ENCODE data around the gene GALK2. TPM values are rescaled to one million over a fixed set of nuclear protein-coding genes. Genes with fewer than 3 reads are reported as not detected.
"Not testable (repeated sequence)": the region's sequence is repeated elsewhere in the genome, so short reads cannot be mapped to it uniquely, and the experiment has no call there.

The GALK2 gene
- total RNA-seq, 2 donors from 2014 or later, result 28.5 to 52.3 TPM

DNA sequence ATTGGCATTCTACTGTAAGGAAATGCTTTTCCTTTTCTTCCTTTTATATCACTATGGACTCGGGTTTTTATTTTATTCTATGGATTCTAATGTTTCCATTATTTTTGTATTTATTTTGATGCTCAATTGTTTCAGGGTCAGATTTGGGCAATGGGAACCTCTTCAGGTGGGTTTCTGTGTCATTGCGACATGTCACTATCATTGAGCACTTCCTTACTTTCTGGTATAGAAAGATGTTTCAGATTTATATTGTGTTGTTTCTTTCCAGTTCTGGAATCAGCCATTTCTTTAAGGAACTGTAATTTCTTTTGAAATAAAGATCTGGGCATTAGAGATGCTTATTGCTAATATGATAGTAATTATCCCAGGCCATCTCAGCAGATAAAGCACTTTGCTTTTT is 21.8 kb downstream of the GALK2 start:
- Histone ChIP-seq H3K27ac (no peak overlapping the region), H3K36me3 (no peaks in the 10 kb centered on the region), H3K4me3 (no peak overlapping the region), H3K9me3 (no peaks in the 10 kb centered on the region), H3K27me3 (replicated peaks; ENCODE audit: insufficient read depth) (no peaks in the 10 kb centered on the region), H3K4me1 (replicated peaks) (peaks cover 4% of the 10 kb centered on the region)
- DNase-seq (ENCODE audit: low spot score), result no peak
- TF ChIP-seq, protein P1, sequence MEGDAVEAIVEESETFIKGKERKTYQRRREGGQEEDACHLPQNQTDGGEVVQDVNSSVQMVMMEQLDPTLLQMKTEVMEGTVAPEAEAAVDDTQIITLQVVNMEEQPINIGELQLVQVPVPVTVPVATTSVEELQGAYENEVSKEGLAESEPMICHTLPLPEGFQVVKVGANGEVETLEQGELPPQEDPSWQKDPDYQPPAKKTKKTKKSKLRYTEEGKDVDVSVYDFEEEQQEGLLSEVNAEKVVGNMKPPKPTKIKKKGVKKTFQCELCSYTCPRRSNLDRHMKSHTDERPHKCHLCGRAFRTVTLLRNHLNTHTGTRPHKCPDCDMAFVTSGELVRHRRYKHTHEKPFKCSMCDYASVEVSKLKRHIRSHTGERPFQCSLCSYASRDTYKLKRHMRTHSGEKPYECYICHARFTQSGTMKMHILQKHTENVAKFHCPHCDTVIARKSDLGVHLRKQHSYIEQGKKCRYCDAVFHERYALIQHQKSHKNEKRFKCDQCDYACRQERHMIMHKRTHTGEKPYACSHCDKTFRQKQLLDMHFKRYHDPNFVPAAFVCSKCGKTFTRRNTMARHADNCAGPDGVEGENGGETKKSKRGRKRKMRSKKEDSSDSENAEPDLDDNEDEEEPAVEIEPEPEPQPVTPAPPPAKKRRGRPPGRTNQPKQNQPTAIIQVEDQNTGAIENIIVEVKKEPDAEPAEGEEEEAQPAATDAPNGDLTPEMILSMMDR (IDR thresholded peaks at IDR 0.05), result no peak
- 91% methylated on average over 2 of the region's 2 CpGs for WGBS
- intact Hi-C loops (cut with DNase I), result no loop called here

DNA sequence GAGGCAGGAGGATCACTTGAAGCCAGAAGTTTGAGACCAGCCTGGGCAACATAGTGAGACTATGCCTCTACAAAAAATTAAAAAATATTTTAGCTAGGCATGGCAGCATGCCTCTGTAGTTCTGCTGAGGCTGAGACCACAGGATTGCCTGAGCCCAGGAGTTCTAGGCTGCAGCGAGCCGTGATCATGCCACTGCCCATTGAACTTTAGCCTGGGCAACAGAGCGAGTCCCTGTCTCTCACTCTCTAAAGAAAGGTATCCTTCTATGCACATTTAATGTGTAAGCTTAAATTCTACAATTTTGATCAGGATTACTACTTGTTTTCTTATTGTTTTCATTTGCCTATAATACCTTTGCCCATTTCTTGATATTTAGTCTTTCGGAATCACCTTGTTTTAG is 26.8 kb downstream of the GALK2 start:
- TF ChIP-seq POLR2AphosphoS5 (IDR thresholded peaks at IDR 0.05), result no peak
- TF ChIP-seq POLR2A (IDR thresholded peaks at IDR 0.05), result no peak
- TF ChIP-seq, protein P1 (IDR thresholded peaks at IDR 0.05), result no peak
- 97% methylated on average over 4 of the region's 4 CpGs for WGBS
- DNase-seq (ENCODE audit: low spot score), result no peak

DNA sequence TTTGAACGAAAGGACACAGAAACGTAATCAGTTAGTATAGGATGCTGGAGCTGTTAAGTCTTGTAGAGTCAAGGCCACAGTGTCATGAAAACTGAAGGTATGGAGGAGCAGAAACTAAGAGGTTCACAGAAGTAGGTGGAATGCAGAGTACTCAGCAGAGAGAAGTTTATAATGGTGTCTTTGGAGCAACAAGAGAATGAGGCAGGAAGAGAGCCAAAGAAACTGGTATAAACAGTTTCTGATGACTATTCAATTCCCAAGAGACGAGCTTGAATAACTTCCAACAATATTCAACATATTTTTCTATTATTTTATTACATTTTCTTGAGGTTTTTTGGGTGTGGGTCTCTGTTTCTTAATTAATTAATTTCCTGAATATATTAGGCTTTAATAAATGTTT is 29.6 kb downstream of the GALK2 start:
- TF ChIP-seq POLR2AphosphoS5 (IDR thresholded peaks at IDR 0.05) (no peak), POLR2A (IDR thresholded peaks at IDR 0.05) (no peak)
- TF ChIP-seq, protein P1 (IDR thresholded peaks at IDR 0.05), result no peak
- no peak for DNase-seq (ENCODE audit: low spot score)
- H3K4me1 ChIP-seq (replicated peaks), result no peaks in the 10 kb centered on the region
- intact Hi-C loops (cut with DNase I), result no loop called here
- no peak overlapping the region for H3K4me3 ChIP-seq
- WGBS, result 74% methylated on average over 3 of the region's 3 CpGs
- H3K36me3 ChIP-seq, result no peaks in the 10 kb centered on the region
- H3K27ac ChIP-seq, result no peak overlapping the region
- no peaks in the 10 kb centered on the region for H3K9me3 ChIP-seq
- no peaks in the 10 kb centered on the region for H3K27me3 ChIP-seq (replicated peaks; ENCODE audit: insufficient read depth)

More for the DNA sequence above, 26.8 kb downstream of the GALK2 start:
- H3K27me3 ChIP-seq (replicated peaks; ENCODE audit: insufficient read depth), result no peaks in the 10 kb centered on the region
- no peaks in the 10 kb centered on the region for H3K9me3 ChIP-seq
- no peaks in the 10 kb centered on the region for H3K36me3 ChIP-seq
- H3K4me3 ChIP-seq, result no peak overlapping the region
- intact Hi-C loops (cut with DNase I), result no loop called here
- H3K4me1 ChIP-seq (replicated peaks), result no peaks in the 10 kb centered on the region
- H3K27ac ChIP-seq, result no peak overlapping the region

DNA sequence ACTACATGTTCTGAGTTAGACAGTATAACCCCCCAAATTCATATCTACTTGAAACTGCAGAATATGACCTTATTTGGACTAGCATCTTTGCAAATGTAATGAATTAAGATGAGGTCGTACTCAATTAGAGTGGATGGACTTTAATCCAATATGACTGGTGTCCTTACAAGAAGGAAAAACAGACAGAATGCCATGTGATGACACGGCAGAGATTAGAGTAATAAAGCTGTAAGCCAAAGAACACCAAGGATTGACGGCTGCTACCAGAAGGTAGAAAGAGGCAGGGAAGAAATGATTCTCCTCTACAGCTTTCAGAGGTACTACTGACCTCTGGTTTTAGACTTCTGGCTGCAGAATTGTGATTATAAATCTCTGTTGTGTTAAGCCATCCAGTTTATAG is 30.3 kb downstream of the GALK2 start:
- DNase-seq (ENCODE audit: low spot score), result no peak
- Histone ChIP-seq H3K9me3 (no peaks in the 10 kb centered on the region), H3K27ac (no peak overlapping the region), H3K36me3 (no peaks in the 10 kb centered on the region), H3K4me1 (replicated peaks) (no peaks in the 10 kb centered on the region), H3K27me3 (replicated peaks; ENCODE audit: insufficient read depth) (no peaks in the 10 kb centered on the region), H3K4me3 (no peak overlapping the region)
- no peak for TF ChIP-seq POLR2AphosphoS5 (IDR thresholded peaks at IDR 0.05)
- TF ChIP-seq POLR2A (IDR thresholded peaks at IDR 0.05), result no peak
- TF ChIP-seq, protein P1 (IDR thresholded peaks at IDR 0.05), result no peak
- intact Hi-C loops (cut with DNase I), result no loop called here
- 88% methylated on average over 3 of the region's 3 CpGs for WGBS

DNA sequence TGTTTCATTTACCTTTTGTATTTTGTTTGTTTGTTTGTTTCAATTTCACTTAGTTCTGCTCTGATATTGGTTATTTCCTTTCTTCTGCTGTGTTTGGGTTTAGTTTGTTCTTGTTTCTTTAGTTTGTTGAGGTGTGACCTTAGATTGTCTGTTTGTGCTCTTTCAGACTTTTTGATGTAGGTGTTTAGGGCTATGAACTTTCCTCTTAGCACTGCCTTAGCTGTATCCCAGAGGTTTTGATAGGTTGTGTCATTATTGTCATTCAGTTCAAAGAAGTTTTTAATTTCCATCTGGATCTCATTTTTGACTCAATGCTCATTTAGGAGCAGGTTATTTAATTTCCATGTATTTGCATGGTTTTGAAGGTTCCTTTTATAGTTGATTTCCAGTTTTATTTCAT is 38.1 kb downstream of the GALK2 start:
- intact Hi-C loops (cut with DNase I); H3K27me3 ChIP-seq (replicated peaks; ENCODE audit: insufficient read depth); DNase-seq (ENCODE audit: low spot score); H3K27ac ChIP-seq; H3K4me1 ChIP-seq (replicated peaks); H3K9me3 ChIP-seq; H3K4me3 ChIP-seq; H3K36me3 ChIP-seq: not testable (repeated sequence)
